ENCODE data around the gene ACAN. TPM values are rescaled to one million over a fixed set of nuclear protein-coding genes. Genes with fewer than 3 reads are reported as not detected.

ACAN gene
- total RNA-seq, 4 donors from 2014 or later: 0.38 TPM; not detected in 3

- TF ChIP-seq CTCF (IDR thresholded peaks at IDR 0.05) (no peak), POLR2A (IDR thresholded peaks at IDR 0.05) (no peak)
- Histone ChIP-seq H3K36me3 (no peaks in the 10 kb centered on the region), H3K27ac (no peak overlapping the region), H3K27me3 (no peaks in the 10 kb centered on the region), H3K4me1 (no peaks in the 10 kb centered on the region), H3K9me3 (no peaks in the 10 kb centered on the region), H3K4me3 (no peak overlapping the region)
- no peak for DNase-seq
Observed at GRCh38 chr15:88841236-88841635, 38.0 kb downstream of the ACAN start.

- DNase-seq: no peak
- no peaks in the 10 kb centered on the region for H3K36me3 ChIP-seq
Observed at GRCh38 chr15:88842156-88842555, 38.9 kb downstream of the ACAN start.

GRCh38 chr15:88843334-88843733, 40.1 kb downstream of the ACAN start:
- no peak for TF ChIP-seq CTCF (IDR thresholded peaks at IDR 0.05)
- H3K4me1 ChIP-seq: no peaks in the 10 kb centered on the region
- DNase-seq: no peak

More at GRCh38 chr15:88842156-88842555, 38.9 kb downstream of the ACAN start:
- no peaks in the 10 kb centered on the region for H3K9me3 ChIP-seq
- H3K4me3 ChIP-seq: no peak overlapping the region
- no peaks in the 10 kb centered on the region for H3K27me3 ChIP-seq
- no peak for TF ChIP-seq POLR2A (IDR thresholded peaks at IDR 0.05)
- TF ChIP-seq CTCF (IDR thresholded peaks at IDR 0.05): no peak
- no peaks in the 10 kb centered on the region for H3K4me1 ChIP-seq
- H3K27ac ChIP-seq: no peak overlapping the region

GRCh38 chr15:88844749-88845386, 41.6 kb downstream of the ACAN start:
- H3K36me3 ChIP-seq: no peaks in the 10 kb centered on the region
- no peak overlapping the region for H3K4me3 ChIP-seq
- TF ChIP-seq POLR2A (IDR thresholded peaks at IDR 0.05) (no peak), CTCF (IDR thresholded peaks at IDR 0.05) (no peak)
- H3K27me3 ChIP-seq: no peaks in the 10 kb centered on the region
- H3K9me3 ChIP-seq: no peaks in the 10 kb centered on the region
- DNase-seq: no peak
- no peaks in the 10 kb centered on the region for H3K4me1 ChIP-seq
- no peak overlapping the region for H3K27ac ChIP-seq

More at GRCh38 chr15:88843334-88843733, 40.1 kb downstream of the ACAN start:
- H3K9me3 ChIP-seq: no peaks in the 10 kb centered on the region
- no peak overlapping the region for H3K27ac ChIP-seq
- H3K36me3 ChIP-seq: no peaks in the 10 kb centered on the region
- H3K27me3 ChIP-seq: no peaks in the 10 kb centered on the region
- H3K4me3 ChIP-seq: no peak overlapping the region

GRCh38 chr15:88845616-88846015, 42.4 kb downstream of the ACAN start:
- H3K36me3 ChIP-seq: no peaks in the 10 kb centered on the region
- DNase-seq: no peak
- no peak overlapping the region for H3K27ac ChIP-seq
- TF ChIP-seq POLR2A (IDR thresholded peaks at IDR 0.05) (no peak), CTCF (IDR thresholded peaks at IDR 0.05) (no peak)
- no peak overlapping the region for H3K4me3 ChIP-seq
- no peaks in the 10 kb centered on the region for H3K9me3 ChIP-seq
- H3K4me1 ChIP-seq: no peaks in the 10 kb centered on the region
- no peaks in the 10 kb centered on the region for H3K27me3 ChIP-seq

- H3K36me3 ChIP-seq: no peaks in the 10 kb centered on the region
- DNase-seq: no peak
- no peak overlapping the region for H3K27ac ChIP-seq
- no peak for TF ChIP-seq POLR2A (IDR thresholded peaks at IDR 0.05)
- no peak for TF ChIP-seq CTCF (IDR thresholded peaks at IDR 0.05)
- H3K9me3 ChIP-seq: no peaks in the 10 kb centered on the region
- no peak overlapping the region for H3K4me3 ChIP-seq
- H3K4me1 ChIP-seq: no peaks in the 10 kb centered on the region
- H3K27me3 ChIP-seq: no peaks in the 10 kb centered on the region
Observed at GRCh38 chr15:88847144-88847543, 43.9 kb downstream of the ACAN start.
